Measurements from ENCODE around the gene CATSPER1. TPM values are rescaled to one million over a fixed set of nuclear protein-coding genes. Genes with fewer than 3 reads are reported as not detected.
A peak's percentile ranks its signal among the peaks of the same experiment; 100 is the strongest.

CATSPER1 gene
- total and polyA plus RNA-seq, 2 of the 13 experiments (the other 11 are each of a cell fraction or from before 2014, with no cell fraction given), result 0.17 TPM; not detected in 1

- TF ChIP-seq, protein P1, sequence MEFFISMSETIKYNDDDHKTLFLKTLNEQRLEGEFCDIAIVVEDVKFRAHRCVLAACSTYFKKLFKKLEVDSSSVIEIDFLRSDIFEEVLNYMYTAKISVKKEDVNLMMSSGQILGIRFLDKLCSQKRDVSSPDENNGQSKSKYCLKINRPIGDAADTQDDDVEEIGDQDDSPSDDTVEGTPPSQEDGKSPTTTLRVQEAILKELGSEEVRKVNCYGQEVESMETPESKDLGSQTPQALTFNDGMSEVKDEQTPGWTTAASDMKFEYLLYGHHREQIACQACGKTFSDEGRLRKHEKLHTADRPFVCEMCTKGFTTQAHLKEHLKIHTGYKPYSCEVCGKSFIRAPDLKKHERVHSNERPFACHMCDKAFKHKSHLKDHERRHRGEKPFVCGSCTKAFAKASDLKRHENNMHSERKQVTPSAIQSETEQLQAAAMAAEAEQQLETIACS (CRISPR knock-in tag; IDR thresholded peaks at IDR 0.05), result 0 out of 2 replicates have a peak, but pooled peaks have one; percentile 26
- no peak for TF ChIP-seq DNMT1 (CRISPR knock-in tag; IDR thresholded peaks at IDR 0.05)
- TF ChIP-seq LCORL (IDR thresholded peaks at IDR 0.05), result no peak
- 0 out of 2 replicates have a peak, but pooled peaks have one; percentile 35 for TF ChIP-seq LCORL (CRISPR knock-in tag; IDR thresholded peaks at IDR 0.05)
- 0 out of 2 replicates have a peak, but pooled peaks have one; percentile 50 for TF ChIP-seq ZNF256 (CRISPR knock-in tag; conservative IDR thresholded peaks at IDR 0.05)
- peak; percentile 82 to 90 for TF ChIP-seq HMGXB4 (CRISPR knock-in tag; IDR thresholded peaks at IDR 0.05; ENCODE audit: borderline replicate concordance in 1 of 2, low read depth in 1 of 2)
- peak; percentile 38; the same call in 1 of the 2 replicates for TF ChIP-seq ZNF331 (CRISPR knock-in tag; IDR thresholded peaks at IDR 0.05)
- TF ChIP-seq, protein P2, sequence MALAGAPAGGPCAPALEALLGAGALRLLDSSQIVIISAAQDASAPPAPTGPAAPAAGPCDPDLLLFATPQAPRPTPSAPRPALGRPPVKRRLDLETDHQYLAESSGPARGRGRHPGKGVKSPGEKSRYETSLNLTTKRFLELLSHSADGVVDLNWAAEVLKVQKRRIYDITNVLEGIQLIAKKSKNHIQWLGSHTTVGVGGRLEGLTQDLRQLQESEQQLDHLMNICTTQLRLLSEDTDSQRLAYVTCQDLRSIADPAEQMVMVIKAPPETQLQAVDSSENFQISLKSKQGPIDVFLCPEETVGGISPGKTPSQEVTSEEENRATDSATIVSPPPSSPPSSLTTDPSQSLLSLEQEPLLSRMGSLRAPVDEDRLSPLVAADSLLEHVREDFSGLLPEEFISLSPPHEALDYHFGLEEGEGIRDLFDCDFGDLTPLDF (CRISPR knock-in tag; IDR thresholded peaks at IDR 0.05), result 0 out of 2 replicates have a peak, but pooled peaks have one; percentile 50
- TF ChIP-seq RFXAP (CRISPR knock-in tag; IDR thresholded peaks at IDR 0.05; ENCODE audit: borderline replicate concordance), result peak; percentile 79; the same call in 1 of the 2 replicates
- TF ChIP-seq ZNF543 (CRISPR knock-in tag; IDR thresholded peaks at IDR 0.05), result 0 out of 2 replicates have a peak, but pooled peaks have one; percentile 15
- peak in 1 of 2 experiments; percentile 58; a peak in 2 of 4 replicates for TF ChIP-seq KLF16 (CRISPR knock-in tag; IDR thresholded peaks at IDR 0.05)
- TF ChIP-seq PATZ1 (CRISPR knock-in tag; IDR thresholded peaks at IDR 0.05), result peak; percentile 47; the same call in 1 of the 2 replicates
- TF ChIP-seq ZFY (CRISPR knock-in tag; IDR thresholded peaks at IDR 0.05), result peak; percentile 68
- 0 out of 2 replicates have a peak, but pooled peaks have one; percentile 48 for TF ChIP-seq ZNF274 (CRISPR knock-in tag; IDR thresholded peaks at IDR 0.05)
- 0 out of 2 replicates have a peak, but pooled peaks have one; percentile 24 for TF ChIP-seq ZNF777 (CRISPR knock-in tag; IDR thresholded peaks at IDR 0.05)
- no peak for TF ChIP-seq ZNF136 (CRISPR knock-in tag; IDR thresholded peaks at IDR 0.05; ENCODE audit: low read depth)
- TF ChIP-seq TEAD2 (CRISPR knock-in tag; IDR thresholded peaks at IDR 0.05), result peak; percentile 28; the same call in 1 of the 2 replicates
- 0 out of 3 replicates have a peak, but pooled peaks have one; percentile 15 for TF ChIP-seq MXI1 (IDR thresholded peaks at IDR 0.05; ENCODE audit: borderline replicate concordance, low read depth, low read length)
- TF ChIP-seq ZNF562 (CRISPR knock-in tag; IDR thresholded peaks at IDR 0.05; ENCODE audit: borderline replicate concordance), result no peak
- TF ChIP-seq HNRNPLL (IDR thresholded peaks at IDR 0.05; ENCODE audit: low read depth, low read length, poor library complexity, severe bottlenecking), result peak; percentile 68
- TF ChIP-seq MTF2 (CRISPR knock-in tag; IDR thresholded peaks at IDR 0.05; ENCODE audit: borderline replicate concordance), result 0 out of 2 replicates have a peak, but pooled peaks have one; percentile 58
These were observed 3.7 kb downstream of the CATSPER1 start (continued) for GRCh38 chr11:66022401-66023185.
